Cardiac fibroblast (primary cell): ENCODE measurements around the gene SLC1A2.

Experiments
- DNase-seq, 2 donors: peaks; one replicate each; pipeline versions ENCODE4 v3.0.0 to v3.0.0-alpha.2; 2010; ENCODE audit warnings: low read depth in 2 of 2
- H3K4me3 ChIP-seq, 2 donors: replicated peaks in 1 of 2; 1 replicate in 1 of 2; 2 replicates in 1 of 2; pipeline ENCODE4 v1.5.1; 2011; ENCODE audit warnings: low read depth in 2 of 2, low read length in 2 of 2, mild to moderate bottlenecking in 2 of 2, moderate library complexity in 1 of 2
- CTCF ChIP-seq: IDR thresholded peaks from one replicate; pipeline ENCODE4 v1.5.1; 2011; ENCODE audit warnings: low read depth, mild to moderate bottlenecking, low read length, inconsistent platforms

Gene SLC1A2

GRCh38 chr11:35285471-35285870 is 133.9 kb downstream of the SLC1A2 start:
- no peak overlapping the region for H3K4me3 ChIP-seq
- no peak for TF ChIP-seq CTCF
- DNase-seq: no peak

- TF ChIP-seq CTCF: no peak
- H3K4me3 ChIP-seq: no peak overlapping the region
- DNase-seq: peak; percentile 41 to 58
These were observed 137.0 kb downstream of the SLC1A2 start for GRCh38 chr11:35282221-35282882.

GRCh38 chr11:35281169-35281688 is 138.1 kb downstream of the SLC1A2 start:
- peak; percentile 35 to 61 for DNase-seq

GRCh38 chr11:35280727-35281126 is 138.6 kb downstream of the SLC1A2 start:
- no peak overlapping the region for H3K4me3 ChIP-seq
- no peak for TF ChIP-seq CTCF
- no peak for DNase-seq

More at GRCh38 chr11:35281169-35281688, 138.1 kb downstream of the SLC1A2 start:
- no peak overlapping the region for H3K4me3 ChIP-seq
- TF ChIP-seq CTCF: no peak

- no peak for TF ChIP-seq CTCF
These were observed 141.5 kb downstream of the SLC1A2 start for GRCh38 chr11:35277827-35278226.

GRCh38 chr11:35276396-35277145 is 142.8 kb downstream of the SLC1A2 start:
- no peak overlapping the region for H3K4me3 ChIP-seq
- DNase-seq: peak in 1 of 2 donors; percentile 41
- no peak for TF ChIP-seq CTCF

More at GRCh38 chr11:35277827-35278226, 141.5 kb downstream of the SLC1A2 start:
- DNase-seq: no peak
- H3K4me3 ChIP-seq: no peak overlapping the region
